Measurements from ENCODE around the gene CLMP. TPM values are rescaled to one million over a fixed set of nuclear protein-coding genes. Genes with fewer than 3 reads are reported as not detected.

Gene CLMP
- polyA plus RNA-seq, 2 of the 4 experiments (the other 2 are of a cell fraction) = 15.7 to 17.1 TPM

DNA sequence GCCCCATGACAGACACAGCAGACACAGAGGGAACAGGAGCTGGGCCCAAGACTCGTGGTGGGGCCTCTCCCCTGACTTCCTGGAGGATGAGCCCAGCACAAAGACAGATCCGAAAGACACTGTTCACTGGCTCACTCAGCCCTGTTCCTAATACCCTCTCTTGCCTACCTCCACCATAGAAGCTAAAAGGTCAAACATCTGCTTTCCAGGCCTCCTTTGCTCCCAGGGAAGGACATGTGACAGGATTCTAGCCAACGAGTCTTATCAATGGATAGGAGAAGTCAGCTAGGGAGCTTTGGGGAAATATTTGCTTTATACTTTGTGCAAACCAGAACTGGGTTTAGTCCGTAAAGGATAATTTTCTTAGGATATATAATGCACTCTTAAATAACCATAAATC lies 8.4 kb upstream of the CLMP start:
- 82% methylated on average over 4 of the region's 4 CpGs for WGBS (ENCODE audit: missing lambda C conversion rate)
- CTCF ChIA-PET = interaction anchor here (0.6 to 1.7 kb wide), 6 partner anchors 12 to 84 kb away, joined by 3 to 5 read pairs (median 4); no protein-coding TSS in a partner anchor
- Histone ChIP-seq H3K4me3 (no peak overlapping the region), H3K4me2 (no peak overlapping the region), H3K27ac (no peak overlapping the region), H3K4me1 (no peaks in the 10 kb centered on the region), H3K9me3 (no peaks in the 10 kb centered on the region)
- no peak for TF ChIP-seq MAFK (IDR thresholded peaks at IDR 0.05; ENCODE audit: partially characterized antibody)
- TF ChIP-seq FOSL2 (IDR thresholded peaks at IDR 0.05) = no peak
- TF ChIP-seq FOSL2 (CRISPR knock-in tag; IDR thresholded peaks at IDR 0.05) = no peak
- FAIRE-seq (no peak), DNase-seq (ENCODE audit: low read depth in 1 of 2, low spot score in 1 of 2) (no peak), ATAC-seq (no peak)
- POLR2A ChIA-PET = no interaction called here

DNA sequence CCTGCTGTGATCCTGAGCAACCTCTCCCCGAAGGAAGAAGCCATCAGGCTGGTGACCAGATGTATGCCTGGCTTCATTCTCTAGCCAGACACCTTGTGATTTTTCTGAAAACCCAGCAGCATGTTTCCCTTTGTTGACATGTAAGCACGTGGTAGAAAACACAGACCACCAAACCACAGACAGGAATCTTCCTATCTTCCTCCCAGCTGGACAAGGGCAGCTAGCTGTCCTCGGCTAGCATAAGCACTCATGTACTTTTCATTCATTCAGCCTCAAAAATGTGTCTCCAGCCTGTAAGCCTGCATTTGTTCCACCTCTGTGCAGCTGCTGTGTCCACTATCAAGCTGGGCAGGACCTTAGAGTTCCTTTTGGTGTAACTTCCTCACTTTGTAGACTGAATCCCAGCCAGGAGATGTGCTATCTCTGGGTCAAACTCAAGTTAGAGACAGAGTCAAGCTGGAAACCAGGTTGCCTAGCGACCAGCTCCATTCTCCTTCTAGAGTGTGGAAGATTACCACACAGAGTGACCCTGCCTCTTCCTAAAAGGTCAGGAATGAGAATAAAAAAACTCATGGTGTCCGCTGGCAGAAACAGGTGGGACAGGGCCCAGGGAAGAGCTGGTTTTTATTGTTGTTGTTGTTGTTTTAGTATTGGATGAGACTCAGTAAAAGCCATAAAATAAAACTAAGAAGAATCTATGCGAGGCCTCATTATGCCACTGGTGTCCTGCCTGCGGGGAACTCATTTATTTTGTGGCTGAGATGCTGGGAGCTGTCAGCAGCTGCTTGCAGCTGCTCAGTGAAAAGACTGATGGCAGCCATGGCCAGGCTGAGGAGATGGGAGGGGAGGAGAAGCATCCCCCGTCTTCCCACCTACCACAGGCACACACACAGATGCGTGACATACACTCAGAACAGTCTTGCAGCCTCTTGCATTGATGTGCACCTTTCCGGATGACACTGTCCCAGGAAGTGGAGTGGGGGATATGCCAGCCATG lies 7.4 kb upstream of the CLMP start:
- H3K9me3 ChIP-seq = no peaks in the 10 kb centered on the region
- H3K27ac ChIP-seq = 0 out of 6 replicates have a peak overlapping the region, but pooled peaks of 1 of the 2 experiments have one; percentile 13
- DNase-seq (ENCODE audit: low read depth in 1 of 2, low spot score in 1 of 2) (no peak), ATAC-seq (no peak; a peak in 1 of 6 replicates), FAIRE-seq (no peak)
- no peak overlapping the region for H3K4me3 ChIP-seq
- TF ChIP-seq NPAS2 (CRISPR knock-in tag; IDR thresholded peaks at IDR 0.05; ENCODE audit: borderline replicate concordance) (no peak), RAD21 (conservative IDR thresholded peaks at IDR 0.05 in 1 of 2, IDR thresholded peaks at IDR 0.05 in 1 of 2) (no peak), MAZ (IDR thresholded peaks at IDR 0.05; ENCODE audit: borderline replicate concordance, low read depth, low read length) (no peak), SREBF2 (IDR thresholded peaks at IDR 0.05) (no peak), POLR2A (IDR thresholded peaks at IDR 0.05; ENCODE audit: low read length) (no peak), ZNF302 (CRISPR knock-in tag; IDR thresholded peaks at IDR 0.05) (no peak), SMC3 (IDR thresholded peaks at IDR 0.05) (no peak), MYC (IDR thresholded peaks at IDR 0.05; ENCODE audit: borderline replicate concordance, low read length) (no peak), EHMT2 (IDR thresholded peaks at IDR 0.05; ENCODE audit: low read depth) (no peak), EHF (CRISPR knock-in tag; IDR thresholded peaks at IDR 0.05) (no peak), RARB (CRISPR knock-in tag; IDR thresholded peaks at IDR 0.05) (no peak), FOSL2 (IDR thresholded peaks at IDR 0.05) (no peak), FOSL2 (CRISPR knock-in tag; IDR thresholded peaks at IDR 0.05) (no peak), CBX8 (IDR thresholded peaks at IDR 0.05) (no peak), BHLHE40 (IDR thresholded peaks at IDR 0.05; ENCODE audit: low read depth, low read length) (no peak)
- TF ChIP-seq, protein P1, sequence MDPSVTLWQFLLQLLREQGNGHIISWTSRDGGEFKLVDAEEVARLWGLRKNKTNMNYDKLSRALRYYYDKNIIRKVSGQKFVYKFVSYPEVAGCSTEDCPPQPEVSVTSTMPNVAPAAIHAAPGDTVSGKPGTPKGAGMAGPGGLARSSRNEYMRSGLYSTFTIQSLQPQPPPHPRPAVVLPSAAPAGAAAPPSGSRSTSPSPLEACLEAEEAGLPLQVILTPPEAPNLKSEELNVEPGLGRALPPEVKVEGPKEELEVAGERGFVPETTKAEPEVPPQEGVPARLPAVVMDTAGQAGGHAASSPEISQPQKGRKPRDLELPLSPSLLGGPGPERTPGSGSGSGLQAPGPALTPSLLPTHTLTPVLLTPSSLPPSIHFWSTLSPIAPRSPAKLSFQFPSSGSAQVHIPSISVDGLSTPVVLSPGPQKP (IDR thresholded peaks at IDR 0.05; ENCODE audit: low read depth, low read length) = no peak
- TF ChIP-seq, protein P2, sequence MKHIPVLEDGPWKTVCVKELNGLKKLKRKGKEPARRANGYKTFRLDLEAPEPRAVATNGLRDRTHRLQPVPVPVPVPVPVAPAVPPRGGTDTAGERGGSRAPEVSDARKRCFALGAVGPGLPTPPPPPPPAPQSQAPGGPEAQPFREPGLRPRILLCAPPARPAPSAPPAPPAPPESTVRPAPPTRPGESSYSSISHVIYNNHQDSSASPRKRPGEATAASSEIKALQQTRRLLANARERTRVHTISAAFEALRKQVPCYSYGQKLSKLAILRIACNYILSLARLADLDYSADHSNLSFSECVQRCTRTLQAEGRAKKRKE (CRISPR knock-in tag; IDR thresholded peaks at IDR 0.05; ENCODE audit: low read depth) = no peak
- H3K4me2 ChIP-seq = no peak overlapping the region
- 73% methylated on average over 10 of the region's 10 CpGs for WGBS (ENCODE audit: missing lambda C conversion rate)
- peaks cover 8% of the 10 kb centered on the region for H3K4me1 ChIP-seq
- ChIA-PET CTCF (interaction anchor here (1.2 to 1.7 kb wide), 3 partner anchors 39 to 59 kb away, joined by 3 to 4 read pairs (median 4); no protein-coding TSS in a partner anchor), POLR2A (no interaction called here)

- H3K4me3 ChIP-seq = no peak overlapping the region
- CTCF ChIA-PET = interaction anchor here (1.7 kb wide), 1 partner anchor 47 kb away, joined by 5 read pairs; no protein-coding TSS in a partner anchor
- DNase-seq (ENCODE audit: low read depth in 1 of 2, low spot score in 1 of 2) (no peak), FAIRE-seq (no peak), ATAC-seq (no peak)
- TF ChIP-seq, protein P3, sequence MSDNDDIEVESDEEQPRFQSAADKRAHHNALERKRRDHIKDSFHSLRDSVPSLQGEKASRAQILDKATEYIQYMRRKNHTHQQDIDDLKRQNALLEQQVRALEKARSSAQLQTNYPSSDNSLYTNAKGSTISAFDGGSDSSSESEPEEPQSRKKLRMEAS (IDR thresholded peaks at IDR 0.05) = no peak
- TF ChIP-seq MAZ (IDR thresholded peaks at IDR 0.05; ENCODE audit: borderline replicate concordance, low read depth, low read length) (no peak), NFE2L2 (conservative IDR thresholded peaks at IDR 0.05; ENCODE audit: low read length) (no peak), HEYL (CRISPR knock-in tag; IDR thresholded peaks at IDR 0.05) (no peak), RARB (CRISPR knock-in tag; IDR thresholded peaks at IDR 0.05) (no peak), MAFK (IDR thresholded peaks at IDR 0.05; ENCODE audit: partially characterized antibody) (no peak), JUN (IDR thresholded peaks at IDR 0.05) (no peak), GATA3 (IDR thresholded peaks at IDR 0.05; ENCODE audit: borderline replicate concordance) (no peak), HOXB13 (CRISPR knock-in tag; IDR thresholded peaks at IDR 0.05; ENCODE audit: low read depth) (no peak), PBX3 (IDR thresholded peaks at IDR 0.05) (no peak), KDM5A (IDR thresholded peaks at IDR 0.05) (no peak), ZFP36 (IDR thresholded peaks at IDR 0.05; ENCODE audit: borderline replicate concordance, partially characterized antibody) (no peak), RFX5 (IDR thresholded peaks at IDR 0.05) (no peak), SREBF2 (IDR thresholded peaks at IDR 0.05) (no peak), MYC (IDR thresholded peaks at IDR 0.05; ENCODE audit: borderline replicate concordance, low read length) (no peak), NR3C1 (IDR thresholded peaks at IDR 0.05) (no peak)
- TF ChIP-seq, protein P4, sequence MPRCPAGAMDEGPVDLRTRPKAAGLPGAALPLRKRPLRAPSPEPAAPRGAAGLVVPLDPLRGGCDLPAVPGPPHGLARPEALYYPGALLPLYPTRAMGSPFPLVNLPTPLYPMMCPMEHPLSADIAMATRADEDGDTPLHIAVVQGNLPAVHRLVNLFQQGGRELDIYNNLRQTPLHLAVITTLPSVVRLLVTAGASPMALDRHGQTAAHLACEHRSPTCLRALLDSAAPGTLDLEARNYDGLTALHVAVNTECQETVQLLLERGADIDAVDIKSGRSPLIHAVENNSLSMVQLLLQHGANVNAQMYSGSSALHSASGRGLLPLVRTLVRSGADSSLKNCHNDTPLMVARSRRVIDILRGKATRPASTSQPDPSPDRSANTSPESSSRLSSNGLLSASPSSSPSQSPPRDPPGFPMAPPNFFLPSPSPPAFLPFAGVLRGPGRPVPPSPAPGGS (IDR thresholded peaks at IDR 0.05) = no peak
- peaks cover 21% of the 10 kb centered on the region for H3K4me1 ChIP-seq
- H3K9me3 ChIP-seq = no peaks in the 10 kb centered on the region
- H3K27ac ChIP-seq = no peak overlapping the region
- no peak overlapping the region for H3K4me2 ChIP-seq
- POLR2A ChIA-PET = no interaction called here
- WGBS (ENCODE audit: missing lambda C conversion rate) = 81% methylated on average over 4 of the region's 4 CpGs
These were observed 5.2 kb upstream of the CLMP start for GRCh38 chr11:123200264-123200663.
